Panc1 (cell line): ENCODE results near the gene ABLIM2. TPM values are rescaled to one million over a fixed set of nuclear protein-coding genes. Genes with fewer than 3 reads are reported as not detected.

Experiments used
- ATAC-seq: fragments of 200-7000 bp; cut with Tn5 transposase; 2 replicates; pipeline ENCODE4 v1.9.1; 2020; ENCODE audit warnings: mild to moderate bottlenecking, moderate library complexity
- BruUV-seq: library from RNA; stranded (reverse); fragments of 400-500 nt; replicated peaks from 2 replicates; lab custom pipeline; 2021; lab: Mats Ljungman, UMichigan
- CTCF ChIA-PET: fragments of 300-600 bp; sonication (Branson Sonifier 250); formaldehyde crosslinking; loops from one replicate; lab custom pipeline; 2022; ENCODE audit warnings: antibody characterized with exemption; lab: Charles Lee
- POLR2A ChIA-PET: fragments of 300-600 bp; sonication (Branson Sonifier 250); formaldehyde crosslinking; loops from one replicate; lab custom pipeline; 2022; ENCODE audit warnings: antibody characterized with exemption; lab: Charles Lee
- DNase-seq: peaks from one replicate; pipeline ENCODE4 v3.0.0-alpha.2; 2010; ENCODE audit warnings: low read depth, low spot score
- H3K27ac ChIP-seq: 2 replicates; pipeline ENCODE4 v1.5.1; 2011; ENCODE audit warnings: mild to moderate bottlenecking, low read length, inconsistent platforms
- H3K27me3 ChIP-seq: fragments of 200-500 bp; sonication (Bioruptor generic); 2 replicates; pipeline ENCODE4 v1.6.0; 2014; ENCODE audit warnings: low read length, inconsistent platforms; ENCODE audit not compliant: control insufficient read depth, insufficient read depth
- H3K36me3 ChIP-seq: fragments of 200-500 bp; sonication (Bioruptor generic); 2 replicates; pipeline ENCODE4 v1.5.1; 2014; ENCODE audit warnings: inconsistent platforms, mild to moderate bottlenecking, low read length, moderate library complexity; ENCODE audit not compliant: control insufficient read depth, insufficient read depth
- H3K4me1 ChIP-seq: 2 replicates; pipeline ENCODE4 v1.5.1; 2011; ENCODE audit warnings: inconsistent platforms, mild to moderate bottlenecking, low read length, moderate library complexity; ENCODE audit not compliant: control insufficient read depth, insufficient read depth
- H3K4me3 ChIP-seq, 2 experiments: 2 replicates each; pipeline ENCODE4 v1.5.1; 2011 to 2012; ENCODE audit warnings: low read depth in 2 of 2, low read length in 2 of 2, mild to moderate bottlenecking in 2 of 2, inconsistent platforms in 1 of 2, moderate library complexity in 1 of 2
- H3K9me3 ChIP-seq: fragments of 200-500 bp; sonication (Bioruptor generic); 2 replicates; pipeline ENCODE4 v1.5.1; 2014; ENCODE audit warnings: low read depth, mild to moderate bottlenecking, inconsistent platforms, low read length, moderate library complexity; ENCODE audit not compliant: control insufficient read depth, insufficient read depth
- POLR2AphosphoS5 ChIP-seq: IDR thresholded peaks from 2 replicates; pipeline ENCODE4 v1.6.1; 2012; ENCODE audit warnings: mild to moderate bottlenecking, low read depth, low read length, moderate library complexity
- SIN3A ChIP-seq: IDR thresholded peaks from 2 replicates; pipeline ENCODE4 v1.6.1; 2012; ENCODE audit warnings: low read depth, mild to moderate bottlenecking, low read length, moderate library complexity, borderline replicate concordance; ENCODE audit not compliant: insufficient read depth
- TCF7L2 ChIP-seq: IDR thresholded peaks from 2 replicates; pipeline ENCODE4 v1.6.1; 2011; ENCODE audit warnings: mild to moderate bottlenecking, low read depth, low read length, inconsistent platforms
- in situ Hi-C: cut with HindIII; loops from 2 replicates; pipeline ENCODE4 v1.10.0; 2016; ENCODE audit warnings: low sequenced_read_pairs, low pct_unique_long_range_greater_than_20kb
- intact Hi-C: fragments of 100-400 bp; cut with micrococcal nuclease; formaldehyde crosslinking; loops from one replicate; pipeline ENCODE4 v1.10.0; 2022; ENCODE audit not compliant: unreplicated experiment
- total RNA-seq: library from RNA; stranded (reverse); gene quantifications from one replicate; pipeline ENCODE4 v1.2.1, GENCODE V29; 2021; ENCODE audit not compliant: unreplicated experiment
- TF ChIP-seq, protein P1 (sequence below): fragments of 450-650 bp; IDR thresholded peaks from 2 replicates; pipeline ENCODE4 v1.5.1; 2017; ENCODE audit warnings: mild to moderate bottlenecking
- TF ChIP-seq, protein P2 (sequence below), 2 experiments: IDR thresholded peaks; 2 replicates each; pipeline ENCODE4 v1.6.1; 2011 to 2012; ENCODE audit warnings: low read depth in 2 of 2, control low read depth in 1 of 2, low read length in 1 of 2, mild to moderate bottlenecking in 1 of 2, moderate library complexity in 1 of 2; ENCODE audit not compliant: insufficient read depth in 1 of 2

ABLIM2 gene
- total RNA-seq, 1 experiment from 2014 or later: 0.64 TPM

DNA sequence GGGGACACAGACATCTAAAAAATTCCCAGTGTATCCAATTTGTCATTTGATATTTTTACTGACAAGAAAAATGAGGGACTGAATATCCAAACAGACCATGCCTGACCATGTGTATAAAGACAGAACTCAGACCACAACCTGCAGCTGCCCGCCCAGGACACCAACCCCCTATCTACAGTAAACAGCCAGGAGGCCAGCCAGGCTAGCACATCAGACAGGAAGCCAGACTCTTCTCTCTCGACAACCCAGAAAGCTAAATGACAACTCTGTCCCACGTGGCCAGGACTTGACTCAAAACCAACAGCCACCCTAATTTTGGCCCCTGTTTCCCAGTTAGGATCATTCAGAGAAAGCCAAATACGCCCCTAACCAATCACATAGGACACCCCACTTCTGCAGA is 234.0 kb downstream of the ABLIM2 start:
- ATAC-seq (peak; percentile 72), DNase-seq (no peak)
- intact Hi-C loops: no loop called here
- Histone ChIP-seq H3K4me3 (no peak overlapping the region), H3K27ac (peak overlapping the region; percentile 86), H3K9me3 (no peaks in the 10 kb centered on the region), H3K36me3 (no peaks in the 10 kb centered on the region; the same call in 1 of the 2 replicates), H3K27me3 (no peaks in the 10 kb centered on the region), H3K4me1 (peaks cover 83% of the 10 kb centered on the region)
- POLR2A ChIA-PET: interaction anchor here (1.0 kb wide), 1 partner anchor 15 kb away, joined by 3 read pairs; no protein-coding TSS in a partner anchor
- BruUV-seq: no TSS peak
- CTCF ChIA-PET: interaction anchor here (0.7 kb wide), 1 partner anchor 122 kb away, joined by 4 read pairs; no protein-coding TSS in a partner anchor
- in situ Hi-C loops: no loop called here
- peak; percentile 16; the same call in 1 of the 2 replicates for TF ChIP-seq POLR2AphosphoS5
- TF ChIP-seq, protein P1, sequence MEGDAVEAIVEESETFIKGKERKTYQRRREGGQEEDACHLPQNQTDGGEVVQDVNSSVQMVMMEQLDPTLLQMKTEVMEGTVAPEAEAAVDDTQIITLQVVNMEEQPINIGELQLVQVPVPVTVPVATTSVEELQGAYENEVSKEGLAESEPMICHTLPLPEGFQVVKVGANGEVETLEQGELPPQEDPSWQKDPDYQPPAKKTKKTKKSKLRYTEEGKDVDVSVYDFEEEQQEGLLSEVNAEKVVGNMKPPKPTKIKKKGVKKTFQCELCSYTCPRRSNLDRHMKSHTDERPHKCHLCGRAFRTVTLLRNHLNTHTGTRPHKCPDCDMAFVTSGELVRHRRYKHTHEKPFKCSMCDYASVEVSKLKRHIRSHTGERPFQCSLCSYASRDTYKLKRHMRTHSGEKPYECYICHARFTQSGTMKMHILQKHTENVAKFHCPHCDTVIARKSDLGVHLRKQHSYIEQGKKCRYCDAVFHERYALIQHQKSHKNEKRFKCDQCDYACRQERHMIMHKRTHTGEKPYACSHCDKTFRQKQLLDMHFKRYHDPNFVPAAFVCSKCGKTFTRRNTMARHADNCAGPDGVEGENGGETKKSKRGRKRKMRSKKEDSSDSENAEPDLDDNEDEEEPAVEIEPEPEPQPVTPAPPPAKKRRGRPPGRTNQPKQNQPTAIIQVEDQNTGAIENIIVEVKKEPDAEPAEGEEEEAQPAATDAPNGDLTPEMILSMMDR: no peak

DNA sequence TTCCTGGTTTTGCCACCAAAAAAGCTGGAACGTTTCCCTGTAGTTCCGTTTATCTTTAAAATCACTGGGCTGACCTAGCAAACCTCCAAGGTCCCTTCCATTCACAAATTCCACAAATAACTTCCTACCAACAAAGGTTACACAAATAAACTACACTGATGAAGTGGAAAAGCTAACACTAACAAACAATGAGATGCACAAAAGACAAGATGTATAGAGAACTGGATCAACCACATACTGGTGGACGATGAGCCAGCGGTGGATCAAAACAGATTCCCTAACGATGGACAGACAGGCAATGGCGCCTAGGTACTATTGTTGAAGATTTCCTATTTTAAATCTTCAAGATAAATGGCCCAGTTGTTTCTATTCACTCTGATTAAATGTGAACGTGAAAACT is 234.4 kb downstream of the ABLIM2 start:
- H3K27ac ChIP-seq: peak overlapping the region; percentile 86
- ATAC-seq (peak; percentile 18), DNase-seq (no peak)
- ChIA-PET POLR2A (interaction anchor here (1.0 kb wide), 1 partner anchor 15 kb away, joined by 3 read pairs; no protein-coding TSS in a partner anchor), CTCF (interaction anchor here (0.7 kb wide), 1 partner anchor 122 kb away, joined by 4 read pairs; no protein-coding TSS in a partner anchor)
- H3K36me3 ChIP-seq: no peaks in the 10 kb centered on the region; the same call in 1 of the 2 replicates
- in situ Hi-C loops (no loop called here), intact Hi-C loops (no loop called here)
- TF ChIP-seq, protein P2, sequence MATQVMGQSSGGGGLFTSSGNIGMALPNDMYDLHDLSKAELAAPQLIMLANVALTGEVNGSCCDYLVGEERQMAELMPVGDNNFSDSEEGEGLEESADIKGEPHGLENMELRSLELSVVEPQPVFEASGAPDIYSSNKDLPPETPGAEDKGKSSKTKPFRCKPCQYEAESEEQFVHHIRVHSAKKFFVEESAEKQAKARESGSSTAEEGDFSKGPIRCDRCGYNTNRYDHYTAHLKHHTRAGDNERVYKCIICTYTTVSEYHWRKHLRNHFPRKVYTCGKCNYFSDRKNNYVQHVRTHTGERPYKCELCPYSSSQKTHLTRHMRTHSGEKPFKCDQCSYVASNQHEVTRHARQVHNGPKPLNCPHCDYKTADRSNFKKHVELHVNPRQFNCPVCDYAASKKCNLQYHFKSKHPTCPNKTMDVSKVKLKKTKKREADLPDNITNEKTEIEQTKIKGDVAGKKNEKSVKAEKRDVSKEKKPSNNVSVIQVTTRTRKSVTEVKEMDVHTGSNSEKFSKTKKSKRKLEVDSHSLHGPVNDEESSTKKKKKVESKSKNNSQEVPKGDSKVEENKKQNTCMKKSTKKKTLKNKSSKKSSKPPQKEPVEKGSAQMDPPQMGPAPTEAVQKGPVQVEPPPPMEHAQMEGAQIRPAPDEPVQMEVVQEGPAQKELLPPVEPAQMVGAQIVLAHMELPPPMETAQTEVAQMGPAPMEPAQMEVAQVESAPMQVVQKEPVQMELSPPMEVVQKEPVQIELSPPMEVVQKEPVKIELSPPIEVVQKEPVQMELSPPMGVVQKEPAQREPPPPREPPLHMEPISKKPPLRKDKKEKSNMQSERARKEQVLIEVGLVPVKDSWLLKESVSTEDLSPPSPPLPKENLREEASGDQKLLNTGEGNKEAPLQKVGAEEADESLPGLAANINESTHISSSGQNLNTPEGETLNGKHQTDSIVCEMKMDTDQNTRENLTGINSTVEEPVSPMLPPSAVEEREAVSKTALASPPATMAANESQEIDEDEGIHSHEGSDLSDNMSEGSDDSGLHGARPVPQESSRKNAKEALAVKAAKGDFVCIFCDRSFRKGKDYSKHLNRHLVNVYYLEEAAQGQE (IDR thresholded peaks at IDR 0.05; ENCODE audit: insufficient read depth in 1 of 2, low read depth in 2 of 2, low read length in 1 of 2): no peak
- TF ChIP-seq TCF7L2: 0 out of 2 replicates have a peak, but pooled peaks have one; percentile 51
- H3K4me3 ChIP-seq: no peak overlapping the region
- peaks cover 79% of the 10 kb centered on the region for H3K4me1 ChIP-seq
- no TSS peak for BruUV-seq
- H3K27me3 ChIP-seq: no peaks in the 10 kb centered on the region
- H3K9me3 ChIP-seq: no peaks in the 10 kb centered on the region

DNA sequence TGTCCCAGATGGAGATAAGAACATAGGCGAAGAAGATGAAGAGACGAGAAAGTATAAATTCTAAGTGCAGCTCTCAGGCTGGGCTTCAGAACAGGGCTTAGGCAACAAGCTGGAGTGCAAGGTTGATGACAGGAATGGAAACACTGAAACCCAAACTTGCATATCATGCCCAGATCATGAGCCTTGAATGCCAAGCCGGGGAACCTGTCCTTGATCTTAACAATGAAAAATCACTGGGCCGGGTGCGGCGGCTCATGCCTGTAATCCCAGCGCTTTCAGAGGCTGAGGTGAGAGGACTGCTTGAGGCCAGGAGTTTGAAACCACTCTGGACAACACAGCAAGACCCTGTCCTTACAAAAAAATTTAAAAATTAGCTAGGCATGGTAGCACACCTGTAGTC is 236.1 kb downstream of the ABLIM2 start:
- CTCF ChIA-PET: no interaction called here
- in situ Hi-C loops (no loop called here), intact Hi-C loops (no loop called here)
- H3K4me1 ChIP-seq: peaks cover 77% of the 10 kb centered on the region
- no peaks in the 10 kb centered on the region for H3K27me3 ChIP-seq
- TF ChIP-seq SIN3A (no peak), TCF7L2 (no peak), POLR2AphosphoS5 (no peak)
- TF ChIP-seq, protein P2 (IDR thresholded peaks at IDR 0.05; ENCODE audit: insufficient read depth in 1 of 2, low read depth in 2 of 2, low read length in 1 of 2): no peak
- TF ChIP-seq, protein P1: no peak
- H3K9me3 ChIP-seq: no peaks in the 10 kb centered on the region
- peak overlapping the region; percentile 5 for H3K27ac ChIP-seq
- ATAC-seq (no peak), DNase-seq (no peak)
- H3K36me3 ChIP-seq: no peaks in the 10 kb centered on the region; the same call in 1 of the 2 replicates
- POLR2A ChIA-PET: no interaction called here
- H3K4me3 ChIP-seq: no peak overlapping the region
- no TSS peak for BruUV-seq
